Stimulated activated CD4-positive, alpha-beta T cell treated with anti-CD3 and anti-CD28 coated beads, Interleukin-15, amount 100 ng/mL, for 48 hours (primary cell): ENCODE results near the gene BRSK2.

Source experiments
- DNase-seq, 2 donors: peaks; one replicate each; pipeline ENCODE4 v3.0.0-alpha.2; 2020; ENCODE audit warnings: low read depth in 2 of 2

BRSK2 gene

GRCh38 chr11:1482581-1483444, 93.1 kb downstream of the BRSK2 start:
- no peak for DNase-seq

GRCh38 chr11:1483445-1483961, 93.8 kb downstream of the BRSK2 start:
- DNase-seq, result no peak

- no peak for DNase-seq
These were observed 94.4 kb downstream of the BRSK2 start for GRCh38 chr11:1484061-1484671.

GRCh38 chr11:1484695-1485503, 95.2 kb downstream of the BRSK2 start:
- no peak for DNase-seq

- no peak for DNase-seq
These were observed 95.8 kb downstream of the BRSK2 start for GRCh38 chr11:1485504-1485885.

GRCh38 chr11:1486054-1486825, 96.5 kb downstream of the BRSK2 start, which contains the start of gene MOB2:
Gene MOB2, minus strand, starts transcription at chr11:1486779. Its CDS starts 223 bp downstream, at chr11:1486556.
- DNase-seq, result no peak

- no peak for DNase-seq
These were observed 97.5 kb downstream of the BRSK2 start for GRCh38 chr11:1487091-1487850.

- no peak for DNase-seq
These were observed 98.3 kb downstream of the BRSK2 start for GRCh38 chr11:1487851-1488574.

- no peak for DNase-seq
These were observed 98.9 kb downstream of the BRSK2 start for GRCh38 chr11:1488575-1489180.

- DNase-seq, result no peak
These were observed 100.9 kb downstream of the BRSK2 start for GRCh38 chr11:1490651-1491050.

- DNase-seq, result no peak
These were observed 101.6 kb downstream of the BRSK2 start for GRCh38 chr11:1491379-1491778.

GRCh38 chr11:1493650-1494244, 104.0 kb downstream of the BRSK2 start:
- DNase-seq, result no peak

- DNase-seq, result no peak
These were observed 104.9 kb downstream of the BRSK2 start for GRCh38 chr11:1494650-1495049.

- DNase-seq, result no peak
These were observed 106.5 kb downstream of the BRSK2 start for GRCh38 chr11:1496091-1496760.

- no peak for DNase-seq
These were observed 107.0 kb downstream of the BRSK2 start for GRCh38 chr11:1496761-1497095.

- DNase-seq, result no peak
These were observed 107.9 kb downstream of the BRSK2 start for GRCh38 chr11:1497600-1497999.

GRCh38 chr11:1498262-1498661, 108.5 kb downstream of the BRSK2 start:
- DNase-seq, result no peak

- no peak for DNase-seq
These were observed 109.6 kb downstream of the BRSK2 start for GRCh38 chr11:1499261-1499890.
